K562 (cell line): ENCODE data around the gene IFI44L. TPM values are rescaled to one million over a fixed set of nuclear protein-coding genes. Genes with fewer than 3 reads are reported as not detected.

Experiments used
- ATAC-seq: fragments of 200-7000 bp; cut with Tn5 transposase; 3 replicates; pipeline ENCODE4 v1.9.1; 2020; ENCODE audit warnings: moderate library complexity
- BruUV-seq: library from RNA; stranded (reverse); fragments of 400-500 nt; replicated peaks from 2 replicates; lab custom pipeline; 2021; lab: Mats Ljungman, UMichigan
- CTCF ChIA-PET: fragments of 300-600 bp; formaldehyde crosslinking; extraction: SDS; loops from one replicate; lab custom pipeline; 2021; ENCODE audit warnings: low intra/inter-chr PET ratio; lab: Yijun Ruan, JAX
- POLR2A ChIA-PET: fragments of 300-600, 350-650 bp; sonication (Branson Sonifier 250); formaldehyde crosslinking; extraction: SDS; loops from one replicate; lab custom pipeline; 2021; ENCODE audit warnings: antibody characterized with exemption, inconsistent platforms; lab: Yijun Ruan, JAX
- DNase-seq, 4 experiments: peaks; one replicate each; pipeline versions ENCODE4 v3.0.0 to v3.0.0-alpha.2; 2011 to 2018; ENCODE audit warnings: low spot score in 3 of 4, mixed read lengths in 3 of 4; ENCODE audit errors: extremely low read depth in 1 of 4
- FAIRE-seq: peaks from 2 replicates; lab custom pipeline; 2011; peaks lifted over from hg19 to GRCh38; lab: Jason Lieb, UNC
- H2AFZ ChIP-seq: 2 replicates; pipeline ENCODE4 v1.6.0; 2011; ENCODE audit warnings: low read depth, low read length, control low read depth, inconsistent platforms
- H3K27ac ChIP-seq: fragments of 200-600 bp; 3 replicates; pipeline ENCODE4 v1.8.0; 2011; ENCODE audit warnings: low read depth, mild to moderate bottlenecking, control low read depth, inconsistent platforms, low read length, moderate library complexity, mixed read lengths; ENCODE audit errors: extremely low read depth
- H3K27me3 ChIP-seq, 2 experiments: fragments of 300-600 bp in 1 of 2; 2 replicates in 1 of 2; 3 replicates in 1 of 2; pipeline versions ENCODE4 v1.6.0 to v1.8.0; 2011; ENCODE audit warnings: inconsistent platforms in 2 of 2, low read length in 2 of 2, mild to moderate bottlenecking in 1 of 2, mixed read lengths in 1 of 2, moderate library complexity in 1 of 2; ENCODE audit not compliant: control insufficient read depth in 2 of 2, insufficient read depth in 2 of 2
- H3K36me3 ChIP-seq: fragments of 300-600 bp; 3 replicates; pipeline ENCODE4 v1.8.0; 2011; ENCODE audit warnings: mild to moderate bottlenecking, low read length, inconsistent platforms; ENCODE audit not compliant: control insufficient read depth, insufficient read depth
- H3K4me1 ChIP-seq, 2 experiments: fragments of 200-600 bp in 1 of 2; replicated peaks in 1 of 2; 2 replicates in 1 of 2; 3 replicates in 1 of 2; pipeline versions ENCODE4 v1.5.1 to v1.8.0; 2011; ENCODE audit warnings: inconsistent platforms in 2 of 2, low read length in 2 of 2, mild to moderate bottlenecking in 1 of 2, mixed read lengths in 1 of 2, moderate library complexity in 1 of 2; ENCODE audit not compliant: control insufficient read depth in 2 of 2, insufficient read depth in 2 of 2
- H3K4me2 ChIP-seq: 2 replicates; pipeline ENCODE4 v1.6.1; 2011; ENCODE audit warnings: low read length, control low read depth, inconsistent platforms, mixed read lengths; ENCODE audit not compliant: insufficient read depth
- H3K4me3 ChIP-seq: fragments of 200-600 bp; sonication (generic), shearing (Covaris generic); 2 replicates; pipeline ENCODE4 v1.5.1; 2016; ENCODE audit warnings: control low read depth, inconsistent platforms
- H3K79me2 ChIP-seq: fragments of 200-600 bp; 3 replicates; pipeline ENCODE4 v1.8.0; 2011; ENCODE audit warnings: low read length, inconsistent platforms; ENCODE audit not compliant: control insufficient read depth, insufficient read depth
- H3K9ac ChIP-seq, 2 experiments: 2 replicates each; pipeline versions ENCODE4 v1.6.0 to v1.6.1; 2011; ENCODE audit warnings: low read depth in 2 of 2, low read length in 2 of 2, control low read depth in 1 of 2, inconsistent platforms in 1 of 2, mild to moderate bottlenecking in 1 of 2, mixed read lengths in 1 of 2; ENCODE audit not compliant: insufficient read depth in 1 of 2
- H3K9me1 ChIP-seq: one replicate; pipeline ENCODE4 v1.6.0; 2011; ENCODE audit warnings: inconsistent platforms, mild to moderate bottlenecking, low read length, moderate library complexity; ENCODE audit not compliant: control insufficient read depth, insufficient read depth
- H3K9me3 ChIP-seq: replicated peaks from 2 replicates; pipeline ENCODE4 v1.5.1; 2011; ENCODE audit warnings: low read depth, low read length, inconsistent platforms; ENCODE audit not compliant: control insufficient read depth, insufficient read depth
- H4K20me1 ChIP-seq: replicated peaks from 2 replicates; pipeline ENCODE4 v1.6.1; 2011; ENCODE audit warnings: low read length, inconsistent platforms, mixed read lengths; ENCODE audit not compliant: control insufficient read depth, insufficient read depth
- ARID4B ChIP-seq: sonication (generic); formaldehyde crosslinking; IDR thresholded peaks from 2 replicates; pipeline ENCODE4 v1.8.0; 2022; ENCODE audit warnings: mild to moderate bottlenecking, missing genetic modification reagents
- ATF3 ChIP-seq, 2 experiments: fragments of 450-650 bp in 1 of 2; sonication (generic) in 1 of 2; formaldehyde crosslinking in 1 of 2; IDR thresholded peaks in 1 of 2; conservative IDR thresholded peaks in 1 of 2; 2 replicates each; pipeline versions ENCODE4 v1.6.1 to v1.8.1; 2016 to 2023; ENCODE audit warnings: mild to moderate bottlenecking in 2 of 2, moderate library complexity in 2 of 2, inconsistent platforms in 1 of 2, missing genetic modification reagents in 1 of 2
- CBX1 ChIP-seq: sonication (generic); IDR thresholded peaks from 2 replicates; pipeline ENCODE4 v1.6.1; 2016; ENCODE audit warnings: antibody characterized with exemption, low read depth, mild to moderate bottlenecking
- MEF2D ChIP-seq: conservative IDR thresholded peaks from 2 replicates; pipeline ENCODE4 v1.6.1; 2016; ENCODE audit warnings: low read depth, missing genetic modification characterization, missing compliant biosample characterization
- NKRF ChIP-seq: fragments of 450-650 bp; IDR thresholded peaks from 2 replicates; pipeline ENCODE4 v1.6.1; 2016; ENCODE audit warnings: borderline replicate concordance
- PRPF4 ChIP-seq: fragments of 200-400 bp; formaldehyde crosslinking; IDR thresholded peaks from one replicate; pipeline ENCODE4 v1.6.1; 2017; ENCODE audit warnings: low read length, low read depth, mild to moderate bottlenecking; ENCODE audit not compliant: insufficient read depth, poor library complexity, severe bottlenecking
- WGBS: fragments of 100-300 bp; shearing (Covaris generic); methylation state at CpG from one replicate; pipeline ENCODE4 v1.1.6; 2016; ENCODE audit warnings: low coverage, mixed read lengths; ENCODE audit not compliant: insufficient coverage; ENCODE audit errors: missing lambda C conversion rate; 5-methylcytosine and 5-hydroxymethylcytosine counted together
- in situ Hi-C: fragments of 300-500 bp; cut with MboI; formaldehyde crosslinking; loops from 4 replicates; pipeline ENCODE4 v1.15.0; 2018; ENCODE audit warnings: inconsistent platforms, mixed read lengths
- intact Hi-C: fragments of 100-400 bp; cut with micrococcal nuclease; formaldehyde crosslinking; loops from 2 replicates; pipeline ENCODE4 v1.14.2; 2022
- polyA plus RNA-seq, 8 experiments: library from polyadenylated mRNA; depleted of rRNA in 4 of 8; stranded (reverse) in 5 of 8; unstranded in 3 of 8; fragments of >200 nt; fragmentation: Nextera tagmentation in 2 of 8; fragmentation: Illumina TruSeq in 1 of 8; extraction: Ambion mirVana in 2 of 8; extraction: Trizol in 1 of 8; gene quantifications; 2 replicates each; pipeline versions ENCODE4 v1.2.1 to v1.2.3, GENCODE V29; 2011 to 2014; ENCODE audit warnings: inconsistent platforms in 1 of 8, missing spikeins in 1 of 8
- total RNA-seq, 7 experiments: library from RNA; depleted of rRNA in 6 of 7; stranded (reverse); fragments of >200 nt in 6 of 7; fragmentation: Illumina TruSeq in 2 of 7; extraction: Trizol in 2 of 7; gene quantifications; 2 replicates each; pipeline versions ENCODE4 v1.2.1 to v1.2.3, GENCODE V29; 2011 to 2021; ENCODE audit warnings: low replicate concordance in 1 of 7
- TF ChIP-seq, protein P1 (sequence below): fragments of 450-650 bp; formaldehyde crosslinking; IDR thresholded peaks from 2 replicates; pipeline ENCODE4 v1.4.0; 2022; ENCODE audit warnings: missing genetic modification characterization

IFI44L gene
- total and polyA plus RNA-seq, 9 of the 15 experiments (the other 6 are each of a cell fraction or from before 2014, with no cell fraction given) = 0.04 to 0.22 TPM; not detected in 7

GRCh38 chr1:78658901-78659300, 38.7 kb downstream of the IFI44L start:
- no peaks in the 10 kb centered on the region for H3K79me2 ChIP-seq
- H3K36me3 ChIP-seq = no peaks in the 10 kb centered on the region
- BruUV-seq = no TSS peak
- no peak overlapping the region for H3K27ac ChIP-seq
- CTCF ChIA-PET = no interaction called here
- FAIRE-seq (no peak), ATAC-seq (no peak), DNase-seq (no peak)
- H3K27me3 ChIP-seq = no peaks in the 10 kb centered on the region
- no peaks in the 10 kb centered on the region for H3K4me1 ChIP-seq
- no peak overlapping the region for H3K4me3 ChIP-seq
- H3K4me2 ChIP-seq = no peak overlapping the region
- H3K9me3 ChIP-seq = no peaks in the 10 kb centered on the region
- H3K9me1 ChIP-seq = no peaks in the 10 kb centered on the region
- H2AFZ ChIP-seq = no peak overlapping the region
- H4K20me1 ChIP-seq = no peaks in the 10 kb centered on the region
- in situ Hi-C loops (loop anchor here (25.0 kb wide), 1 partner anchor 522 kb away; no protein-coding TSS in a partner anchor), intact Hi-C loops (no loop called here)
- H3K9ac ChIP-seq = no peak overlapping the region
- POLR2A ChIA-PET = no interaction called here
- 0% methylated on average over 1 of the region's 1 CpG for WGBS
- TF ChIP-seq ARID4B (CRISPR knock-in tag) = no peak
- TF ChIP-seq CBX1 = no peak
- TF ChIP-seq, protein P1, sequence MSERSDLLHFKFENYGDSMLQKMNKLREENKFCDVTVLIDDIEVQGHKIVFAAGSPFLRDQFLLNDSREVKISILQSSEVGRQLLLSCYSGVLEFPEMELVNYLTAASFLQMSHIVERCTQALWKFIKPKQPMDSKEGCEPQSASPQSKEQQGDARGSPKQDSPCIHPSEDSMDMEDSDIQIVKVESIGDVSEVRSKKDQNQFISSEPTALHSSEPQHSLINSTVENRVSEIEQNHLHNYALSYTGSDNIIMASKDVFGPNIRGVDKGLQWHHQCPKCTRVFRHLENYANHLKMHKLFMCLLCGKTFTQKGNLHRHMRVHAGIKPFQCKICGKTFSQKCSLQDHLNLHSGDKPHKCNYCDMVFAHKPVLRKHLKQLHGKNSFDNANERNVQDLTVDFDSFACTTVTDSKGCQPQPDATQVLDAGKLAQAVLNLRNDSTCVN (CRISPR knock-in tag) = no peak
- no peak for TF ChIP-seq PRPF4
- no peak for TF ChIP-seq NKRF
- TF ChIP-seq MEF2D (tag) = no peak
- TF ChIP-seq ATF3 (IDR thresholded peaks at IDR 0.05) = no peak
- no peak for TF ChIP-seq ATF3 (CRISPR knock-in tag; conservative IDR thresholded peaks at IDR 0.05)
